ENCODE results near the gene PPFIA4.

PPFIA4 gene

GRCh38 chr1:203120325-203121153 is 94.2 kb downstream of the PPFIA4 start:
- in situ Hi-C loops (cut with MboI; ENCODE audit: low sequenced_read_pairs): loop anchor here (10.0 kb wide), 2 partner anchors 86 to 94 kb away; no protein-coding TSS in a partner anchor

GRCh38 chr1:203121186-203122015 is 95.1 kb downstream of the PPFIA4 start:
- in situ Hi-C loops (cut with MboI; ENCODE audit: low sequenced_read_pairs): loop anchor here (10.0 kb wide), 2 partner anchors 87 to 93 kb away; no protein-coding TSS in a partner anchor

GRCh38 chr1:203122159-203122558 is 95.9 kb downstream of the PPFIA4 start:
- in situ Hi-C loops (cut with MboI; ENCODE audit: low sequenced_read_pairs): loop anchor here (10.0 kb wide), 2 partner anchors 87 to 93 kb away; no protein-coding TSS in a partner anchor

- in situ Hi-C loops (cut with MboI; ENCODE audit: low sequenced_read_pairs): loop anchor here (10.0 kb wide), 2 partner anchors 89 to 91 kb away; no protein-coding TSS in a partner anchor
These were observed 97.7 kb downstream of the PPFIA4 start for GRCh38 chr1:203124011-203124410.

- in situ Hi-C loops (cut with MboI; ENCODE audit: low sequenced_read_pairs): loop anchor here (10.0 kb wide), 2 partner anchors 90 kb away; no protein-coding TSS in a partner anchor
These were observed 98.4 kb downstream of the PPFIA4 start for GRCh38 chr1:203124546-203125317.

- in situ Hi-C loops (cut with MboI; ENCODE audit: low sequenced_read_pairs): loop anchor here (10.0 kb wide), 2 partner anchors 88 to 92 kb away; no protein-coding TSS in a partner anchor
These were observed 100.0 kb downstream of the PPFIA4 start for GRCh38 chr1:203126151-203126865.

GRCh38 chr1:203126866-203127665 is 100.8 kb downstream of the PPFIA4 start:
- in situ Hi-C loops (cut with MboI; ENCODE audit: low sequenced_read_pairs): loop anchor here (10.0 kb wide), 2 partner anchors 88 to 92 kb away; no protein-coding TSS in a partner anchor

- in situ Hi-C loops (cut with MboI; ENCODE audit: low sequenced_read_pairs): loop anchor here (10.0 kb wide), 2 partner anchors 87 to 93 kb away; no protein-coding TSS in a partner anchor
These were observed 101.6 kb downstream of the PPFIA4 start, which contains the start of gene ADORA1 for GRCh38 chr1:203127666-203128430. TSS of gene ADORA1 (plus strand) at chr1:203127726. CDS start at chr1:203128842, 1,116 bp downstream.

GRCh38 chr1:203128431-203128715 is 102.1 kb downstream of the PPFIA4 start:
- in situ Hi-C loops (cut with MboI; ENCODE audit: low sequenced_read_pairs): loop anchor here (10.0 kb wide), 2 partner anchors 86 to 94 kb away; no protein-coding TSS in a partner anchor
